HG03196 (cell line): ENCODE data around the gene GDPD5.

ENCODE experiments used
- ATAC-seq: cut with Tn5 transposase; IDR thresholded peaks from one replicate; pipeline ENCODE4 v1.9.1; 2021; ENCODE audit not compliant: unreplicated experiment

The GDPD5 gene

GRCh38 chr11:75474878-75475766, 50.6 kb downstream of the GDPD5 start:
- ATAC-seq, result no peak

- ATAC-seq, result no peak
Observed at GRCh38 chr11:75474240-75474639, 51.5 kb downstream of the GDPD5 start.

DNA sequence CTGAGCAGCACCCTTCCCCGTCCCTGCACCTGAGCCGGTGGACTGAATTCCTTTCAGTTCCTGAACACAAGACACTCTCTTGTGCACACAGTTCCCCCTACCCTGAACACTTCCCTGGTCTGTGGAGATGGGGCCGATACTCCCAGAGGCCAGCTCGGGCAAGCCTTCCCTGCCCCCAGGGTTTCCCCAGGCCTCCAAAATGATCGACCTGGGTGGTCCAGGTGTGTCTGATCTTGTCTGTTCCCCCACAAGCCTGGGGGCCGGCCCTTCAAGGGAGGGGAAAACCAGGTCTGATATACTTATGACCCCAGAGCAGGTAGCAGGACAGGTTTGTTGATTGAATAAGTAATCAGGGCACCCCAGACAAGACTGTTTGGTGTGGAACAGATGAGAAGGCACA, 52.1 kb downstream of the GDPD5 start:
- ATAC-seq, result no peak

GRCh38 chr11:75472081-75472732, 53.5 kb downstream of the GDPD5 start:
- no peak for ATAC-seq

- no peak for ATAC-seq
Observed at GRCh38 chr11:75471176-75471973, 54.4 kb downstream of the GDPD5 start.

DNA sequence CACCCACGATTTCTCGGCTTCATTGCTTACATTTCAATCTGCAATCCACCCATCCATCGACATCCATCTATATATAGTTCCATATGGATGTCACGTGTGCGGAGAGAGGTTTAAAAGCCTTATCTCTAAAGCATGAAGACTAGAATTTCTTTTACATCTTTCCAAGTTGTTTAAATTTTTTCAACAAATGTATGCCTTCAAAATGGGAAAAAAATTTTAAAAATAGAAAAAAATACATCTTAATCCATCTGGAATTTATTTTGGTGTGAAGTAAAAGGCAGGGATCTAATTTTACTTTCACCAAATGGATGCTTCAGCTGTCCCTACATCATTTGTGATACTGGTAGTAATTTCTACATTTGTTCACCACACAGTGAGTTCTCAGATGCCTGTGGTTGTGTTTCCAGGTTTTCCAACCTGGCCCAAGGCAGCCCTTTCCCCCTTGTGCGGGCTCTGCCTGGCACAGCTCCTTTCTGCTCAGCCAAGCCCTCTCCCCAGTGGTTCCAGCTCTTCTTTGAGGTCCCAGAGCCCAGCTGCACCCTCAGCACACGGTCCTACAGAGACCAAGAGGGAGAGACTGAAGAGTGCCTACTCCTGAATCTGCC, 55.2 kb downstream of the GDPD5 start:
- ATAC-seq, result no peak

DNA sequence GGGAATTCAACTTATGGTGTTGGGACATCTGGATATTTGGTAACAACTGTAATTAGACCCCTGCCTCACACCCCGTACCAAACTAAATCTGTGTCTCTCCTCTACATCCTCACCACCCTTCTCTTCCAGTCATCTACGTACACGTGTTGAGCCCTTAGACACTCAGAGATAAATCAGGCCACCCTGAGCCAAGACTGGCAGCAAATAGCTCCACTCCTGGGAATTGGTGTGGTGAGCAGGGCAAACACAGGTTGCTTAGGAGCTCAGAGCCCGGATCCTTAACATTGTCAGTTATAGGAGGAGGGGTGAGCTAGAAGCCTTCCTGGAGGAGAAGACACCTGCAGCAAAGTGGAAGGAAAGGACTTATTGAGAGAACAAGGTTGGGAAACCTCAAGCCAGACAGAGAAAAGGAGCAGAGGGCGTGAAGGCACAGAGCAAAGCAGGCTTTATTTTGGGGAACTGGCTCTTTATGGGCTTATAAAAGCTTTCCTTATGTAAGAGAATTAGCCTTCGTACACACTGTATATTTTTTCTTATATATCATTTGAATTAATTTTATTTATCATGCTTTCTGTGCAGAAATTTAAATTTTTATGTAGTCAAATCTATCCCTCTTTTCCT, 55.8 kb downstream of the GDPD5 start:
- ATAC-seq, result no peak

- ATAC-seq, result no peak
Observed at GRCh38 chr11:75468534-75469340, 57.0 kb downstream of the GDPD5 start.

GRCh38 chr11:75467881-75468280, 57.9 kb downstream of the GDPD5 start:
- no peak for ATAC-seq

GRCh38 chr11:75467311-75467710, 58.4 kb downstream of the GDPD5 start:
- ATAC-seq, result no peak

GRCh38 chr11:75465701-75466531, 59.8 kb downstream of the GDPD5 start:
- ATAC-seq, result no peak

GRCh38 chr11:75463106-75463774, 62.5 kb downstream of the GDPD5 start:
- no peak for ATAC-seq

DNA sequence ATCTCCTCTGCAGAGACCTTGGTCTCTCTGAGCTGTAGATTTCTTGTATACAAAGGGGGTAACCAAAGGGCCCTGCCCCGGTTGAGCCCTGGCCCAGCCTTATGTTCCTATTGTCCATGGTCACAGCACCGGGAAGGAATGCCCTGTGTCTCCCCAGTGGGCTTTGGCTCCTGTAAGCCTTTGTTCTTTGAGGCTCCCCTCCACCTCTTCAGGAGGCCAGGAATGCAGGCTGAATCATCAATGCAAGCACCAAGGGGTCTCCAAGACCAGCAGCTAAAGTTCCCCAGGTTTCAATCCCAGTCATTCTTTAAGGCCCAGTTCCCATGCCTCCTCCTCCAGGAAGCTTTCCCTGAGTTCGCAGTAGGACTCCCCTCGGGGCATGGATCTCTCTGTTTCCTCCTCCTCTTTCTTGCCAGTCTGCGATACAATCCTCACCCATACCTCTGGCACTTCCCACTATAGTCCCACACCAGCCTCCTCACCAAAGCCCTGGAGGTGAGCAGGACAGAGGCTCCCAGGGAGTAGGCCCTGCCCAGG, 63.6 kb downstream of the GDPD5 start:
- no peak for ATAC-seq

DNA sequence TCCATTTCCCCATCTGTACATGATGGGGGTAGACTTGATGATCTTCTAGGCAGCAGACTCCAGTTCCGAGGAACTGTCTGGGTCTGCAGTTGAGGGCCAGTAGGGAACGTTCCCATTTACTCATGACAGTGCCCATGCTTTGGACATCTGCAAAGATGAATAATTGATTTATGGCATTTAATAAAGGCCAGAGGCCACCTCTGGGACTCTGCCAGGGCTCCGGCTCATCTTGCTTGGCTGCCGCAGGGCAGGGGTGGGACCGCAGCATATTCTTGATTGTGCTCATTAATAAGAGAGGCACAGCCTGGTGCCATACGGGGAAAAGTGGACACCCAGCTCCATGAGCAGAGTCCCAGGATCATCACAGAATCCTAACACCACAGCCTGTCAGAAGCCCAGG, 64.6 kb downstream of the GDPD5 start:
- no peak for ATAC-seq

- no peak for ATAC-seq
Observed at GRCh38 chr11:75456596-75457183, 69.1 kb downstream of the GDPD5 start.

DNA sequence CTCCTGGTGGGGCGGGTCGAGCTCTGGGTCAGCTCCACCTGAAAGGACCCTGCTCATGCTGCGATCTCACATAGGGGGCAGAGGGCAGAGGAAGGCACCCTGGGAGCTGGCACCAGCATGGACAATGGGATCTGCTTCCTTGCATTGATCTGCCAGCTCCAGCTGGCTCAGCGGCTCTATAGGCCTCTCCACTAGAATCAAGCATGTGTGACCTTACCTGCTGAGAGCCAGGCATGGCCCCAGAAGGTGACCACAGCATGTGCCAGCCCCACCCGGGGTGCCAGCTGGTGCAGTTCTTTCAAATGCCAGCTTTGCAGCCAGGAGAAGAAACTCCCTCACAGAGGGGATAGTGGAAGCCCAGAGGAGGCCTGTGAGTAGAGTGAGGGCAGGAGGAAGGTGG, 70.8 kb downstream of the GDPD5 start:
- ATAC-seq, result no peak

- ATAC-seq, result no peak
Observed at GRCh38 chr11:75453916-75454655, 71.7 kb downstream of the GDPD5 start.
